ENCODE results near the gene CPNE8.

DNA sequence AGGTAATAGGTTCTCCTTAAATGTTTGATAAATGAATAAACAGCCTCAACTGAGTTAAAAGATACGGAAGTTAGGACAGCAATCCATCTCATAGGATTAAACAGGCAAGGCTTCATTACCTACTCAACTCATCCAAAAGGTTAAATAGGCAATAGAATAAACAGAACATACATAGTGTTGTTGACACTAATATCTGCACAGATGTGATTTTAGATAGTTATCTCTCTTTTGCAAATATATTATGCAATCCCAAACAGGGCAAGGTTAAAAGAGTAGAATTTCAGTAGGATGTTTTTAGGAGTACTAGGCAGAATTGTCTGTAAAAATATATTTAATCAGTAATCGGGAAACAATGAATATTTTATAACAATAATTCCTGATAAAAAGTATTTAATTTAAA is 276.3 kb downstream of the CPNE8 start:
- TF ChIP-seq, protein P1, sequence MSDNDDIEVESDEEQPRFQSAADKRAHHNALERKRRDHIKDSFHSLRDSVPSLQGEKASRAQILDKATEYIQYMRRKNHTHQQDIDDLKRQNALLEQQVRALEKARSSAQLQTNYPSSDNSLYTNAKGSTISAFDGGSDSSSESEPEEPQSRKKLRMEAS (IDR thresholded peaks at IDR 0.05), result no peak
- TF ChIP-seq FOSB (CRISPR knock-in tag; IDR thresholded peaks at IDR 0.05) (no peak), BHLHE40 (IDR thresholded peaks at IDR 0.05; ENCODE audit: low read depth, low read length) (no peak), ZNF302 (CRISPR knock-in tag; IDR thresholded peaks at IDR 0.05) (no peak), CEBPB (IDR thresholded peaks at IDR 0.05) (no peak), POLR2A (IDR thresholded peaks at IDR 0.05; ENCODE audit: low read length) (no peak), RAD21 (conservative IDR thresholded peaks at IDR 0.05 in 1 of 2, IDR thresholded peaks at IDR 0.05 in 1 of 2) (no peak)
- TF ChIP-seq, protein P2, sequence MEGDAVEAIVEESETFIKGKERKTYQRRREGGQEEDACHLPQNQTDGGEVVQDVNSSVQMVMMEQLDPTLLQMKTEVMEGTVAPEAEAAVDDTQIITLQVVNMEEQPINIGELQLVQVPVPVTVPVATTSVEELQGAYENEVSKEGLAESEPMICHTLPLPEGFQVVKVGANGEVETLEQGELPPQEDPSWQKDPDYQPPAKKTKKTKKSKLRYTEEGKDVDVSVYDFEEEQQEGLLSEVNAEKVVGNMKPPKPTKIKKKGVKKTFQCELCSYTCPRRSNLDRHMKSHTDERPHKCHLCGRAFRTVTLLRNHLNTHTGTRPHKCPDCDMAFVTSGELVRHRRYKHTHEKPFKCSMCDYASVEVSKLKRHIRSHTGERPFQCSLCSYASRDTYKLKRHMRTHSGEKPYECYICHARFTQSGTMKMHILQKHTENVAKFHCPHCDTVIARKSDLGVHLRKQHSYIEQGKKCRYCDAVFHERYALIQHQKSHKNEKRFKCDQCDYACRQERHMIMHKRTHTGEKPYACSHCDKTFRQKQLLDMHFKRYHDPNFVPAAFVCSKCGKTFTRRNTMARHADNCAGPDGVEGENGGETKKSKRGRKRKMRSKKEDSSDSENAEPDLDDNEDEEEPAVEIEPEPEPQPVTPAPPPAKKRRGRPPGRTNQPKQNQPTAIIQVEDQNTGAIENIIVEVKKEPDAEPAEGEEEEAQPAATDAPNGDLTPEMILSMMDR (IDR thresholded peaks at IDR 0.05), result no peak
- TF ChIP-seq, protein P3, sequence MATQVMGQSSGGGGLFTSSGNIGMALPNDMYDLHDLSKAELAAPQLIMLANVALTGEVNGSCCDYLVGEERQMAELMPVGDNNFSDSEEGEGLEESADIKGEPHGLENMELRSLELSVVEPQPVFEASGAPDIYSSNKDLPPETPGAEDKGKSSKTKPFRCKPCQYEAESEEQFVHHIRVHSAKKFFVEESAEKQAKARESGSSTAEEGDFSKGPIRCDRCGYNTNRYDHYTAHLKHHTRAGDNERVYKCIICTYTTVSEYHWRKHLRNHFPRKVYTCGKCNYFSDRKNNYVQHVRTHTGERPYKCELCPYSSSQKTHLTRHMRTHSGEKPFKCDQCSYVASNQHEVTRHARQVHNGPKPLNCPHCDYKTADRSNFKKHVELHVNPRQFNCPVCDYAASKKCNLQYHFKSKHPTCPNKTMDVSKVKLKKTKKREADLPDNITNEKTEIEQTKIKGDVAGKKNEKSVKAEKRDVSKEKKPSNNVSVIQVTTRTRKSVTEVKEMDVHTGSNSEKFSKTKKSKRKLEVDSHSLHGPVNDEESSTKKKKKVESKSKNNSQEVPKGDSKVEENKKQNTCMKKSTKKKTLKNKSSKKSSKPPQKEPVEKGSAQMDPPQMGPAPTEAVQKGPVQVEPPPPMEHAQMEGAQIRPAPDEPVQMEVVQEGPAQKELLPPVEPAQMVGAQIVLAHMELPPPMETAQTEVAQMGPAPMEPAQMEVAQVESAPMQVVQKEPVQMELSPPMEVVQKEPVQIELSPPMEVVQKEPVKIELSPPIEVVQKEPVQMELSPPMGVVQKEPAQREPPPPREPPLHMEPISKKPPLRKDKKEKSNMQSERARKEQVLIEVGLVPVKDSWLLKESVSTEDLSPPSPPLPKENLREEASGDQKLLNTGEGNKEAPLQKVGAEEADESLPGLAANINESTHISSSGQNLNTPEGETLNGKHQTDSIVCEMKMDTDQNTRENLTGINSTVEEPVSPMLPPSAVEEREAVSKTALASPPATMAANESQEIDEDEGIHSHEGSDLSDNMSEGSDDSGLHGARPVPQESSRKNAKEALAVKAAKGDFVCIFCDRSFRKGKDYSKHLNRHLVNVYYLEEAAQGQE (IDR thresholded peaks at IDR 0.05), result no peak
